Smooth muscle cell (in vitro differentiated cells): ENCODE measurements around the gene NMUR1. TPM values are rescaled to one million over a fixed set of nuclear protein-coding genes. Genes with fewer than 3 reads are reported as not detected.
"Not testable (repeated sequence)": the region's sequence is repeated elsewhere in the genome, so short reads cannot be mapped to it uniquely, and the experiment has no call there.

Experiments used
- DNase-seq: peaks from one replicate; lab custom pipeline; 2025; ENCODE audit not compliant: unreplicated experiment; lab: John Stamatoyannopoulos, UW
- H2AFZ ChIP-seq: fragments of 200-600 bp; sonication (generic); 2 replicates; pipeline ENCODE4 v1.6.0; 2016; ENCODE audit warnings: antibody characterized with exemption, low read depth, mild to moderate bottlenecking
- H3F3A ChIP-seq: fragments of 200-600 bp; sonication (generic); 2 replicates; pipeline ENCODE4 v1.6.0; 2017; ENCODE audit warnings: antibody characterized with exemption, low read depth
- H3K27ac ChIP-seq: fragments of 200-600 bp; sonication (generic); 2 replicates; pipeline ENCODE4 v1.5.1; 2016; ENCODE audit warnings: low read depth, mild to moderate bottlenecking
- H3K27me3 ChIP-seq: fragments of 200-600 bp; sonication (generic); 2 replicates; pipeline ENCODE4 v1.6.1; 2016; ENCODE audit warnings: low read depth, mild to moderate bottlenecking
- H3K36me3 ChIP-seq: fragments of 200-600 bp; sonication (generic); 2 replicates; pipeline ENCODE4 v1.5.1; 2016; ENCODE audit warnings: low read depth
- H3K4me1 ChIP-seq: fragments of 200-600 bp; sonication (generic); 2 replicates; pipeline ENCODE4 v1.5.1; 2016; ENCODE audit warnings: low read depth
- H3K4me2 ChIP-seq: fragments of 200-600 bp; sonication (generic); 2 replicates; pipeline ENCODE4 v1.6.0; 2016; ENCODE audit warnings: mild to moderate bottlenecking
- H3K4me3 ChIP-seq: fragments of 200-600 bp; sonication (generic); 2 replicates; pipeline ENCODE4 v1.5.1; 2016; ENCODE audit warnings: mild to moderate bottlenecking
- H3K79me2 ChIP-seq: fragments of 200-600 bp; sonication (generic); 2 replicates; pipeline ENCODE4 v1.6.0; 2016; ENCODE audit warnings: low read depth, mild to moderate bottlenecking
- H3K9ac ChIP-seq: fragments of 200-600 bp; sonication (generic); 2 replicates; pipeline ENCODE4 v1.6.0; 2016; ENCODE audit warnings: low read depth
- H3K9me3 ChIP-seq: fragments of 200-600 bp; sonication (generic); replicated peaks from 2 replicates; pipeline ENCODE4 v1.5.1; 2016; ENCODE audit warnings: low read depth
- H4K20me1 ChIP-seq: fragments of 200-600 bp; sonication (generic); 2 replicates; pipeline ENCODE4 v1.6.0; 2016; ENCODE audit warnings: low read depth
- WGBS: methylation state at CpG from one replicate; pipeline ENCODE4 v1.1.7; 2016; ENCODE audit warnings: low lambda C conversion rate; 5-methylcytosine and 5-hydroxymethylcytosine counted together
- polyA plus RNA-seq: library from polyadenylated mRNA; unstranded; fragments of >200 nt; fragmentation: Nextera tagmentation; extraction: Ambion mirVana; gene quantifications from 2 replicates; pipeline ENCODE4 v1.2.1, GENCODE V29; 2016
- total RNA-seq: library from RNA; depleted of rRNA; stranded (reverse); fragments of >200 nt; gene quantifications from 2 replicates; pipeline ENCODE4 v1.2.3, GENCODE V29; 2014
- TF ChIP-seq, protein P1 (sequence below): fragments of 200-600 bp; sonication (generic); IDR thresholded peaks from 2 replicates; pipeline ENCODE4 v1.5.1; 2017; ENCODE audit warnings: borderline replicate concordance, mild to moderate bottlenecking, antibody characterized with exemption; ENCODE audit not compliant: insufficient read depth, poor library complexity, severe bottlenecking

Gene NMUR1, protein sequence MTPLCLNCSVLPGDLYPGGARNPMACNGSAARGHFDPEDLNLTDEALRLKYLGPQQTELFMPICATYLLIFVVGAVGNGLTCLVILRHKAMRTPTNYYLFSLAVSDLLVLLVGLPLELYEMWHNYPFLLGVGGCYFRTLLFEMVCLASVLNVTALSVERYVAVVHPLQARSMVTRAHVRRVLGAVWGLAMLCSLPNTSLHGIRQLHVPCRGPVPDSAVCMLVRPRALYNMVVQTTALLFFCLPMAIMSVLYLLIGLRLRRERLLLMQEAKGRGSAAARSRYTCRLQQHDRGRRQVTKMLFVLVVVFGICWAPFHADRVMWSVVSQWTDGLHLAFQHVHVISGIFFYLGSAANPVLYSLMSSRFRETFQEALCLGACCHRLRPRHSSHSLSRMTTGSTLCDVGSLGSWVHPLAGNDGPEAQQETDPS
- total RNA-seq (not detected in 2 replicates), polyA plus RNA-seq (not detected in 2 replicates)

DNA sequence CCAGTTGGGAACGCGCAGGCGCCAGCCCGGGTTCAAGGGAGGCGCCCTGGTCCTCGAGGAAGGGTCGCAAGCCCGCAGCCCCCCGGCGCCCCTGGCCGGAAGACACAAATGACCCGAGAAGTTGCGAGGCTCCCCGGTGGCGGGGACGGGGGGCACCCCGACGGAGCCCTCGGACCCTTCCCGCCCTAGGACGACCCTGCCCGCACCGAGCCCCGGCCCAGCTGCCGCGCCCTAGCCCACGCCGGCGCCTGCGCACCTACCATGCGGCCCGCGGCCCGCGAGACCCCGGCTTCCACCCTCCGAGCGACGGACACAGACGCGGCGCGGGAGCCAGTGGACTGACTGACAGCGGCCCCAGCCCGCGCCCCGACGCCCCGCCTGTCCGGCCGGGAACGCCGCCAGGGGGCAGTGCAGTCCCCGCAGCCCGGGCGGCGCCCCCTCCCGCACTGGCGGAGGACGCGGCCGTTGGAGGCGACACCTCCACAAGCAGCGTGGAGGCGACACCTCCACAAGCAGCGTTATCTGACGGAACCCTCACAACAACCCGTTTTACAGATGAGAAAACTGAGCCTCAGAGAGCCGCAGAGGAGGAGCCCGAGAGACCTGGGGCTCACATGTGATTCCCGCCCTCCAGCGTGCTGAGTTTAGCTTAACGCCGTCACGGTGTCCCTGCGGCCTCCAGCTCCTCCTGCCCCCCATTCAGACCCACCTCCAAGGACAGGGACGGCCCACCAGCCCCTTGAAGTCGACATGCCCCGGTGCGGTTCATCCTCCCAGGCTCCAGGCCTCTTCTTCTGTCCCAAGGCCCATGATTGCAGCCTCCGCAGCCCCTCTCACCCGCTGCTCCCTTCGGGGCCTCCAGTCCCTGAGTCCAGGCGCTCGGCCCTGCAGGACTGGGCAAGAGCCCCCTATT, at the start of gene NMUR1:
Gene NMUR1 (minus strand): TSS at position 347 of the 913 bp plus-strand sequence. CDS start 84 bp downstream, at position 263.
- H3K9ac ChIP-seq: no peak within 1 kb of the TSS
- no peak within 1 kb of the TSS for H2AFZ ChIP-seq
- H4K20me1 ChIP-seq: no peaks in the 10 kb centered on the region
- no peak within 1 kb of the TSS for H3K27ac ChIP-seq
- no peaks in the 10 kb centered on the region for H3K36me3 ChIP-seq
- TF ChIP-seq, protein P1, sequence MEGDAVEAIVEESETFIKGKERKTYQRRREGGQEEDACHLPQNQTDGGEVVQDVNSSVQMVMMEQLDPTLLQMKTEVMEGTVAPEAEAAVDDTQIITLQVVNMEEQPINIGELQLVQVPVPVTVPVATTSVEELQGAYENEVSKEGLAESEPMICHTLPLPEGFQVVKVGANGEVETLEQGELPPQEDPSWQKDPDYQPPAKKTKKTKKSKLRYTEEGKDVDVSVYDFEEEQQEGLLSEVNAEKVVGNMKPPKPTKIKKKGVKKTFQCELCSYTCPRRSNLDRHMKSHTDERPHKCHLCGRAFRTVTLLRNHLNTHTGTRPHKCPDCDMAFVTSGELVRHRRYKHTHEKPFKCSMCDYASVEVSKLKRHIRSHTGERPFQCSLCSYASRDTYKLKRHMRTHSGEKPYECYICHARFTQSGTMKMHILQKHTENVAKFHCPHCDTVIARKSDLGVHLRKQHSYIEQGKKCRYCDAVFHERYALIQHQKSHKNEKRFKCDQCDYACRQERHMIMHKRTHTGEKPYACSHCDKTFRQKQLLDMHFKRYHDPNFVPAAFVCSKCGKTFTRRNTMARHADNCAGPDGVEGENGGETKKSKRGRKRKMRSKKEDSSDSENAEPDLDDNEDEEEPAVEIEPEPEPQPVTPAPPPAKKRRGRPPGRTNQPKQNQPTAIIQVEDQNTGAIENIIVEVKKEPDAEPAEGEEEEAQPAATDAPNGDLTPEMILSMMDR: peak; percentile 73
- H3K9me3 ChIP-seq: no peaks in the 10 kb centered on the region
- H3K79me2 ChIP-seq: no peaks in the 10 kb centered on the region
- H3K4me2 ChIP-seq: peak within 1 kb of the TSS; percentile 74
- 34% methylated on average over 60 of the region's 85 CpGs for WGBS
- no peaks in the 10 kb centered on the region for H3F3A ChIP-seq
- peak within 1 kb of the TSS; percentile 26 for H3K4me3 ChIP-seq
- no peak for DNase-seq
- peaks cover 5% of the 10 kb centered on the region for H3K4me1 ChIP-seq
- peaks cover 17% of the 10 kb centered on the region for H3K27me3 ChIP-seq

DNA sequence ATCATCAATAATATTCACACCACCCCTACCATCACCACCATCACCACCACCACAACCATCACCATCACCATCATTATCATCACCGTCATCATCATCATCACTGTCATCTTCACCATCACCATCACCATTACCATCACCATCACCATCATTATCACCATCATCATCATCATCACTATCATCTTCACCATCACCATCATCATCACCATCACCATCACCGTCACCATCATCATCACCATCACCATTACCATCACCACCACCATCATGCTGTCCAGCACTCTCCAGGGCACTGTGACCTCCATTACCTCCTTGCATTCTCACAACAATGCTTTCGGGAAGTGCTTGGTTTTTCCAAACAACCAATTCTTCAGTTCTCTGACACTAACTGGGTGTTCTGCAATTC, 49.3 kb upstream of the NMUR1 start:
- no peaks in the 10 kb centered on the region for H3K36me3 ChIP-seq
- H3K4me1 ChIP-seq: peaks cover 4% of the 10 kb centered on the region
- no peak overlapping the region for H2AFZ ChIP-seq
- H3K27me3 ChIP-seq: no peaks in the 10 kb centered on the region
- DNase-seq: no peak
- no peak overlapping the region for H3K9ac ChIP-seq
- TF ChIP-seq, protein P1: no peak
- H3K4me2 ChIP-seq: no peak overlapping the region
- H3K79me2 ChIP-seq: no peaks in the 10 kb centered on the region
- H3K9me3 ChIP-seq: no peaks in the 10 kb centered on the region
- 93% methylated on average over 3 of the region's 3 CpGs for WGBS
- H3K4me3 ChIP-seq: no peak overlapping the region
- no peaks in the 10 kb centered on the region for H3F3A ChIP-seq
- no peak overlapping the region for H3K27ac ChIP-seq
- H4K20me1 ChIP-seq: no peaks in the 10 kb centered on the region

DNA sequence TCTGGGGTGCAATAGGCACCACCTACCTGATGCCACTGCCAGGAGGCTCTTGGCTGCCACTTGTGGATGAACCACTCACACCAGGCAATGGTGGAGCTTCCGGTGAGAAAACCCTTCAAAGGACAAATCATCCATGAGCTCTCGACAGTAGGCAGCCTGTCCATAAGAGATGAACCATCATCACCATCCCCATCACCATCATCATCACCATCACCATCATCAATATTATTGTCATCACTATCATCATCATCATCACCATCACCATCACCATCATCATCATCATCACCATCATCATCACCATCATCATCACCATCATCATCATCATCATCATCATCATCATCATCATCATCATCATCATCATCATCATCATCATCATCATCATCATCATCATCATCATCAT, 48.4 kb upstream of the NMUR1 start:
- H3F3A ChIP-seq, H3K9me3 ChIP-seq, H3K9ac ChIP-seq, DNase-seq, H4K20me1 ChIP-seq, H3K27ac ChIP-seq, H3K4me2 ChIP-seq, H3K4me1 ChIP-seq, H3K79me2 ChIP-seq, H3K27me3 ChIP-seq, H2AFZ ChIP-seq, H3K36me3 ChIP-seq, H3K4me3 ChIP-seq: not testable (repeated sequence)
- WGBS: 95% methylated on average over 2 of the region's 2 CpGs

DNA sequence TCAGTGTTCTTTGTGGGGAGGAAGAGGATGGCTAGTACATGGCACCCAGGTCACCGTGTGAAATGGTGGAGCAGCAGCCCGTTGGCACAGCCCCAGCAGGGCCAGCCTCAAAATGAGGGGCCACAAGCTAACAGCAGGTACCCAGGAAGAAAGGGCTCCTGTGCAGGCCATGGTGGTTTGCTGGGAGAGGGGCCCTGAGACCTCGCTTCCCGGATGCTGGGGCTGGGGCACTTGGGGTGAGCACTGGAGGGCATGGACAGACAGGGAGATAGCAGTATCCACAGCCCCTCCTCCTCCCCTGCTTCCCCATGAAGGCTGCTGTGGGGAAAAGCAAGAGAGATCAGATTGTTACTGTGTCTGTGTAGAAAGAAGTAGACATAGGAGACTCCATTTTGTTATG, 46.2 kb upstream of the NMUR1 start:
- Histone ChIP-seq H3K9me3 (no peaks in the 10 kb centered on the region), H3K4me1 (peaks cover 11% of the 10 kb centered on the region), H3K4me3 (no peak overlapping the region), H3K79me2 (no peaks in the 10 kb centered on the region), H4K20me1 (no peaks in the 10 kb centered on the region), H3F3A (no peaks in the 10 kb centered on the region), H3K27me3 (no peaks in the 10 kb centered on the region), H3K36me3 (no peaks in the 10 kb centered on the region), H2AFZ (no peak overlapping the region), H3K9ac (no peak overlapping the region), H3K27ac (no peak overlapping the region), H3K4me2 (no peak overlapping the region)
- TF ChIP-seq, protein P1: no peak
- 87% methylated on average over 4 of the region's 4 CpGs for WGBS
- no peak for DNase-seq
